ENCODE data around the gene SLC25A24.

SLC25A24 gene

DNA sequence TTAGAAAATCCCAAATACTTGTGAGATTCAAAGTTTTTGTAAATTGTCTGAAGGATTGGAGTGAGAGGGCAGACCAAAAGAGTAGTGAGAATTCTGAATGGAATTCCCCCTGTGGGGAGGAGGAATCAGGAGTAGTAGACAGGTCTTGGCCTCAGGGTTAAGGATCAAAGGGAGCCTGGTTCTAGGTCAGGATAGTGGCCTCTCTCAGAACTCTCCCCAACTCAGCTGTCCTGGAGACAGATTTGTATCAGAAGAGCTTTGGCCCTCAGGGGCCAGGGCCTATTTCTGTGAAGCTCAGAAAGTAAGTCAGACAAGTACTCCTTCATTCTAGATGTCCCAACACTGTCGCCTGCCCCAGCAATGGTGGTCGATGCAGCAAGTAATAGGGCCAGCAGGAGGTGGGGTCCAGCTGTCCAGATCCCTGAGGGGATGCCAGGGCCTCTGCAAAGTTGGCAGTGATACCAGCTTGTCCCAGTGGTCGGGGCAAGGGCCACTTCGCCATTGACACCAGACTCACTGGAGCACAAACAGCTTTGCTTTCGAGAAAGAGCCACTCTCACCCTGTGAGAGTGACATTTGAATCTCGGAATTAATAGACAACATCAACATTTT lies 115.2 kb downstream of the SLC25A24 start:
- TF ChIP-seq, protein P1, sequence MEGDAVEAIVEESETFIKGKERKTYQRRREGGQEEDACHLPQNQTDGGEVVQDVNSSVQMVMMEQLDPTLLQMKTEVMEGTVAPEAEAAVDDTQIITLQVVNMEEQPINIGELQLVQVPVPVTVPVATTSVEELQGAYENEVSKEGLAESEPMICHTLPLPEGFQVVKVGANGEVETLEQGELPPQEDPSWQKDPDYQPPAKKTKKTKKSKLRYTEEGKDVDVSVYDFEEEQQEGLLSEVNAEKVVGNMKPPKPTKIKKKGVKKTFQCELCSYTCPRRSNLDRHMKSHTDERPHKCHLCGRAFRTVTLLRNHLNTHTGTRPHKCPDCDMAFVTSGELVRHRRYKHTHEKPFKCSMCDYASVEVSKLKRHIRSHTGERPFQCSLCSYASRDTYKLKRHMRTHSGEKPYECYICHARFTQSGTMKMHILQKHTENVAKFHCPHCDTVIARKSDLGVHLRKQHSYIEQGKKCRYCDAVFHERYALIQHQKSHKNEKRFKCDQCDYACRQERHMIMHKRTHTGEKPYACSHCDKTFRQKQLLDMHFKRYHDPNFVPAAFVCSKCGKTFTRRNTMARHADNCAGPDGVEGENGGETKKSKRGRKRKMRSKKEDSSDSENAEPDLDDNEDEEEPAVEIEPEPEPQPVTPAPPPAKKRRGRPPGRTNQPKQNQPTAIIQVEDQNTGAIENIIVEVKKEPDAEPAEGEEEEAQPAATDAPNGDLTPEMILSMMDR (IDR thresholded peaks at IDR 0.05), result no peak
- no peak overlapping the region for H3K27ac ChIP-seq
- H3K9ac ChIP-seq, result no peak overlapping the region

More for the DNA sequence above, 115.2 kb downstream of the SLC25A24 start:
- Histone ChIP-seq H3K27me3 (ENCODE audit: control insufficient read depth, insufficient read depth, low read length) (no peaks in the 10 kb centered on the region), H3K4me2 (ENCODE audit: low read length) (no peak overlapping the region), H3K36me3 (ENCODE audit: control insufficient read depth, insufficient read depth, low read length) (no peaks in the 10 kb centered on the region), H3K9me3 (ENCODE audit: control insufficient read depth, low read length) (no peaks in the 10 kb centered on the region), H3K4me3 (ENCODE audit: low read depth, low read length) (no peak overlapping the region), H2AFZ (no peak overlapping the region), H3K4me1 (no peaks in the 10 kb centered on the region), H3K79me2 (no peaks in the 10 kb centered on the region)

Data from parathyroid adenoma (tissue), 2 donors.